ENCODE data around the gene FBXW7.
"Not testable (repeated sequence)": the region's sequence is repeated elsewhere in the genome, so short reads cannot be mapped to it uniquely, and the experiment has no call there.

FBXW7 gene, protein sequence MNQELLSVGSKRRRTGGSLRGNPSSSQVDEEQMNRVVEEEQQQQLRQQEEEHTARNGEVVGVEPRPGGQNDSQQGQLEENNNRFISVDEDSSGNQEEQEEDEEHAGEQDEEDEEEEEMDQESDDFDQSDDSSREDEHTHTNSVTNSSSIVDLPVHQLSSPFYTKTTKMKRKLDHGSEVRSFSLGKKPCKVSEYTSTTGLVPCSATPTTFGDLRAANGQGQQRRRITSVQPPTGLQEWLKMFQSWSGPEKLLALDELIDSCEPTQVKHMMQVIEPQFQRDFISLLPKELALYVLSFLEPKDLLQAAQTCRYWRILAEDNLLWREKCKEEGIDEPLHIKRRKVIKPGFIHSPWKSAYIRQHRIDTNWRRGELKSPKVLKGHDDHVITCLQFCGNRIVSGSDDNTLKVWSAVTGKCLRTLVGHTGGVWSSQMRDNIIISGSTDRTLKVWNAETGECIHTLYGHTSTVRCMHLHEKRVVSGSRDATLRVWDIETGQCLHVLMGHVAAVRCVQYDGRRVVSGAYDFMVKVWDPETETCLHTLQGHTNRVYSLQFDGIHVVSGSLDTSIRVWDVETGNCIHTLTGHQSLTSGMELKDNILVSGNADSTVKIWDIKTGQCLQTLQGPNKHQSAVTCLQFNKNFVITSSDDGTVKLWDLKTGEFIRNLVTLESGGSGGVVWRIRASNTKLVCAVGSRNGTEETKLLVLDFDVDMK

DNA sequence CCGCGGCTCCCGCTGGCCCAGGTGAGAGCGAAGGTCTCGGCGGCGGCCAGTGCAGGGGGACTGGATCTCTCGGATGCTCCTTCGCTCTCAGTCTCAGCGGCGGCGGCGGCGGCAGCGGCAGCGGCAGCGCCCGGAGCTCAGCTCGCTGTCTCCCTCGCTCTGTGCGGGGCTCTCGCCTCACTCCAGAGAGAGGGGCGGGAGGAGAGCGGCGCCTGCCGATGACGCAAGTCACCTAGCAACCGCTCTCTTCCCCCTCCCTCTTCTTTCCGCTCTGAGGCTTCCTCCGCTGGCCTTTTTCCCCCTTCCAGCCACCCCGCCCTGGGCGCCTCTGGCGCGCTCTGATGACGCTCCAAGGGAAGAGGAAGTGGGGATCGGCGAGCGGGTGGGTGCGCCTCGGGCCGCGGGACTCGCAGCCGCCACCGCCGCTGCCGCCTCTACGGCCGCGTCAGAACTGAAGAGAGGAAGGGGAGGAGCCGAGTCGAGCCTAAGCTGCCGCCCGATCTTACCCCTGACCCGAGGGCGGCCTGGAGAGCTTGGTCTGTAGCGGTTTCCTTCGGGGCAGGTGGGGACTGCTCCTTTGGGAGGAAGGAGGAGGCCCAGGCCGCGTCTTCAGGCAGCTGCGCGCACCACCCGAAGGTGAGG, at the start of gene FBXW7:
Gene FBXW7, minus strand, starts transcription at position 190 of the 642 bp plus-strand sequence. CDS start 124,289 bp downstream, outside the sequence.
- DNase-seq (ENCODE audit: low read depth in 2 of 2) = peak; percentile 96 to 98

DNA sequence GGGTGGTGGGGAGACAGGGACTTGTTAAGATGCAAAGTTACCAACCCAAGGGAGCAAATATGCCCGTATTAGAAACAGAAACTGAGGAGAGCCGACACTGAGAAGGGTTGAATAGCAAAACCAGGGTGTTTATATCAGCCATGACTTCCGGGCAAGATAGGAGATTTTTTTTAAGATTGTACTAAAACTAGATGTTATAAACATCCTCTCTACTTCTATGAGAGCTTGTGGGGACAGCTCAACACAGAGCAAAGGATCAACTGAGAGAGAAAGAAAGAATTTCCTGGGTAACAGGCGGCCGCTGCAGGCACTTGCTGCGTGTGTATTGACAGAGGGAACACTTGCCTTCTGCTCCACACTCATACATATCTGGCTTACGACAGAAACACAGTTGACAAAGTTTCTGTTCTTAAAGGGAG, 49.1 kb upstream of the FBXW7 start:
- DNase-seq (ENCODE audit: low read depth in 2 of 2) = no peak

DNA sequence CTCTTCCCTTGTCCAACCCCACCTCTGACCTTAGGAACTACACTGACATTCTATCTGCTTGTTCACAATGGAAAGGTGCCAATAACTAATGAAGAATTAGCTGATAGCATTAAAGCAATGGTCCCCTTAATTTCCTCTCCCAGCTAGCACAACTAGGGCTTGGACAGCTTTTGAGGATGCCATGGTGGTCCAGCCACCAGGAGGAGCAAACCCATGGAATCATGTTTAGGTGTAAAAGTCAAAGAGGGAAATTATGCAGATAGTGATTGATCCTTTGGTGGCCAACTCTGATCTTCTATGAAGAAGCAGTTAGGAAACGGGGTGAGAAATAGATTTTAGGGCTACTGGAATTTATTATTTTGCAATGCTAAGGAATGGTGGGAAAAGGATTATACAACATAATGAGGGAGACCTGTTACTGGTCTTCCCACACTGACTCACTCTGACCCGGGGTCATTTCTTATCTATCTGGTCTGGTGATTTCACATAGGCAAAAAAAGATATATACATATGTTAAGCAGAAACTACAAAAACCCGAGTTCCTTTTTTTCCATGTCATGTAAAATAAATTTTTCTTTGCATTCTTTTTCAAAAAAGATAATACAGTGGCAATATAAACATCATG, 45.8 kb upstream of the FBXW7 start:
- no peak for DNase-seq (ENCODE audit: low read depth in 2 of 2)

DNA sequence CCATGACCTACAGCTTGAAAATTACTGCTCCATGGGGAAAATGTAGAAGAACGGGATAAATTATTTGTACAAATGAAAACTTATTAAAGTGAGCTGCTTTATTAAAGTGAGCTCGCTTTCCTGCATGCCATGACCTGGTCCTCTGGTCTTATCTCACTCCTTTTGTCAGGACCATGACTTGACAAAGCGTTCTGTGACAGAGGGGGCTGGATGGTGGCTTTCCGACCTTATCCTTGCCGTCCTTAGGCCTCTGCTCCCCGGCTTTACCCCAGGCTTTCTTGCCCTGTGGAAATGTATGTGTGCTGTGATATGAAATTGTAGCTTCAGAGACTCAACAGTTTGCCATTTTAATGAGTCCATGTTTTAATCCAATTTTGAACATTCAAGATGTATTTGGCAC, 44.0 kb upstream of the FBXW7 start:
- DNase-seq (ENCODE audit: low read depth in 2 of 2) = no peak

DNA sequence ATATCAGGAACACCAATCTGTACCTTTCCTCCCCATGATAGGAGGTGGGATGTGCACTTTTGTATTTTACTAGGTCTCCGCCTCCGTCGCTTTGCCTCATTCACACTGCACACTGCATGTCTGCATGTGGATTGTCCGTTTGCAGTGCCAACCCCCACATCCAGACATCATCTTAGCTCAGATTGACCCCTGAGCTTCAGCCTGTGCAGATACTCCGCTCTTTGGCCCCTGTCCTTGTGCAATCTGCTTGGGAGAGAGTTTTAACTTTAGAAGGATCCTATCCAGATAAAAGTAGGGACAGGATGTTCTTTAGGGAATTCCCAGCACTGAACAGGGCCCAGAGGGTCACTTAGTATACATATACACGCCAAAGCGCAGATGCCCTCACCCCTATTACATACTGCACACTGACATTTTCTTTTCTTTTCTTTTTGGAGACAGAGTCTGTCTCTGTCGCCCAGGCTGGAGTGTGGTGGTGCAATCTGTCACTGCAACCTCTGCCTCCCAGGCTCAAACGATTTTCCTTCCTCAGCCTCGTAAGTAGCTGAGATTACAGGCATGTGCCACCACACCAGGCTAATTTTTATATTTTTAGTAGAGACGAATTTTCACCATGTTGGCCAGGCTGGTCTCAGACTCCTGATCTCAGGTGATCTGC, 43.3 kb upstream of the FBXW7 start:
- DNase-seq (ENCODE audit: low read depth in 2 of 2) = no peak

DNA sequence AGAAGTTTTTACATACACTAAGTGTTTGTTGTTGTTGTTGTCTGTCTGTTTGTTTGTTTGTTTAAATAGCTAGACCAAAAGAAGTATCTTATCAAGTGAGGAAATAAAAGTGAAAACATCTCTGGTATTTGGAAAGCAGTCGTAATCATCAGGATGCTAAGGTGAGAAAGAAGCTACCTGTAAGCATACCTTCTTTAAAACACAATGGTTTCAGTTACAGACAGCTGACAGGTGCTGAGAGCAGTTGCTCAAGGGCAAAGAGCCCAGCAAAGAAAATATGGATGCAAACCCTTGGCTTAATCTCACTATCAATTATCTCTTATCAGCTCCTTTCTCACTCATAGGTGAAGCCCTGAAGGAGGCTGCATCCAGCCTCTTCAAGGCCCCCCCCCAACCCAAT, 42.8 kb upstream of the FBXW7 start:
- no peak for DNase-seq (ENCODE audit: low read depth in 2 of 2)

DNA sequence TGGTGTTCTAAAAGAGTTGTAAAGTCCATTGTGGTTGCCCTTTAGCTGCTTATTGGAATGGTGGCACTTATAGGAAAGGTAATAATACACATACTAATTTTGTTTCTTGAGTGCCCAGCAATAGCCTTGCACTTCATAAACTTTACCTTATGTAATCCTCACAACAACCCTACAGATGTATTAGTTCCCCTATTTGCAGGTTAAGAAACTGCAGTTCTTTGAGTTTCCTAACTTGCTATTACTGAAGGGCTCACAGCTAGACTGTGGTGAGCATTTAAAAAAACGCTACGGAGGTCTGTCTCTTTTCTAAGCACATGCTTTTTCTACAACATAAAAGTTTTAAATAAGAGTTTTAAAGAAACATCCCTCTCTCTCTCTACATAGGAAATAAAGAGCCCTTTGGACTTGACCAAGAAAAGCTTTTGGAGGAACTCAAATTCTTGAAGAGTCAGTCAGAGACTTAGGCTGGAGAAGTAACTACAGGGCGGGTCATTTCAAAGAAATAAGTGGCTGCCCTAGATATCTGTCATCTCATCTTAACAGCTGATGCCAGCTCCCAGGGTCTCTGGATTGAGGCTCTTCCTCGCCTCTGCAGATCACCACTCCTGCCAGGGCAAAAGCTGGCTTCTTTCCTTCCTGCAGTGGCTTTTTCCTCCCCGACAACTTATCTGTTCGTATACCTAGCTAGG, 42.0 kb upstream of the FBXW7 start:
- DNase-seq (ENCODE audit: low read depth in 2 of 2) = no peak

DNA sequence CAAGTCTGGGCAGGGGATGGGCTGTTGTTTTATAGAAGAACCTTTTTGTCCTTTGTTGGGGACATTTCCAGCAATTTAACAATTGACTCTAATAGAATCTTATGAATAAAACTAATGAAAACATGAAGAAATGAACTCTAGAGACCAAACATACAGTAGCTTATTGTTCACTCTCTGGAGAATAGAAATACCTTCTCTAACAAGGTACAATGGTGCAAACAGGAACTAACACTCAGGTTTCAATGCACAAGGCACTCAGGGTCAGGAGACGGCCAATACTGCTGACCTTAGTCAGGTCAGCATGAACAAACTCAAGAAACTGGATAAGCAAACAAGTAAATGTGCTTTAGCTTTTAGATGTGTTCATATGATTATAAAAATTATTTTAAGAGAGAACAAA, 39.6 kb upstream of the FBXW7 start:
- no peak for DNase-seq (ENCODE audit: low read depth in 2 of 2)

DNA sequence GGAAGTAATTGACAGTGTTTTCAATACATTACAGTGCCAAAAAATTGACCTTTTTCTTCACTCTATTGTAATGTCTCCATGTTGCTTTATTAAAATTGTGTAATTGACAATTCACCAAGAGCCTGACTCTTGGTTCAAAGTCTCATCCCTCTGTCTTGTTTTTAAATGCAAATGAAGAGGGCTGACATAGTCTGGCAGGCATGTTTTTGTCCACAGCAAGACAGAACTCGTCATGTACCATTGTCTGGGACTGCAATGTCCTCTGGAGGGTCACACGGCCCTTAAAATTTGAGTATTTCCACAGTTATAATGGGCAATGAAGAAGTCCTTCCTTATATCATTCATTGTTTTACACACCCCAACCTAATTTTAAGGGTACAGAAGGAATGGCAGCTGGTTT, 38.0 kb upstream of the FBXW7 start:
- DNase-seq (ENCODE audit: low read depth in 2 of 2) = no peak

DNA sequence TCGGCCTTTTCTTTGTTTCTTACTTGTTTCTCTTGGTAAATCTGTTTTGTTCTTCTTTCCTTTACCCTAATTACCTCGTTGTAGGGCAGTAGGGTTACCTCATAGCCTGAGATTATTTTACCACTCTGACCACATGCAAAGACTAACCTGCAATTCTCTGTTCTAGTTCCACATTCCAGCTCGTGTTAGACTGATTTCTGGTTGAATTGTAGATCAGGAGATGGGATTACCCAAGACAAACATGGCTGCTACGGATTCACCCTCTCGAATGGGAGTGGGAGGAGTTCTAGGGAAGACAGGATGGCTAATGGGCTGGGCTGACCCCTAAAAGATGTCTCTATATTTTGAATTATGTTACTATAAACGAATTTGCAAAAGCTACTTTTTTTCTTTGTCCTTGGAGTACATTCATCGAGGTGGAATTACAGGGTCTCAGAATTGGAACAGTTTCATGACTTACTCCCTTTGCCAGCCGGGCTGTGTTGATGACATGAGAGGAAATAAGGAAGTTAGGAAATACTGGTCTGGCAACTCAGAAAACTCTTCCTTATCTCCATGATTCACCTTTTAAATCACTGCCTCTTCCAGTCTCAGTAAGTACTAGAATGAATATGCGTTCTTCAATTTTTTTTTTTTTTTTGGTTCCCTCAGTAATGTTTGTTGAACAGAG, 36.7 kb upstream of the FBXW7 start:
- no peak for DNase-seq (ENCODE audit: low read depth in 2 of 2)

DNA sequence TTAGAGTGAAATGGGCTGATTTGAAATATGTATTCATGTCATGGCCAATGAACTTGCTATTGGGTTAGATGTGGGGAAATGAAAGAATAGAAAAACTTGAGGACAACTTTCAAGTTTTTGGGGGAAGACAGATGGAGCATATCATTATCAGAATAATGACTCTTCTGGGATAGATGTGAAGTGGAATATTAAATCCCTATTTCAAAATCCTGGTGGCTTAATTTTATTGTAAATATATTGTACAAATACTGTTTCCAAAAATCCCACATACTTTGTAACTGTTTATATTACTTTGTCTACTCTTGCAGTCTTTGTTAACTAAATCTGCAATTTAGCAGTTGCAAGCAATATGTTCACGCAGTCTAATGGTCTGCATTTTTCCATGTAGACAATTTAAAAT, 35.9 kb upstream of the FBXW7 start:
- DNase-seq (ENCODE audit: low read depth in 2 of 2) = no peak

DNA sequence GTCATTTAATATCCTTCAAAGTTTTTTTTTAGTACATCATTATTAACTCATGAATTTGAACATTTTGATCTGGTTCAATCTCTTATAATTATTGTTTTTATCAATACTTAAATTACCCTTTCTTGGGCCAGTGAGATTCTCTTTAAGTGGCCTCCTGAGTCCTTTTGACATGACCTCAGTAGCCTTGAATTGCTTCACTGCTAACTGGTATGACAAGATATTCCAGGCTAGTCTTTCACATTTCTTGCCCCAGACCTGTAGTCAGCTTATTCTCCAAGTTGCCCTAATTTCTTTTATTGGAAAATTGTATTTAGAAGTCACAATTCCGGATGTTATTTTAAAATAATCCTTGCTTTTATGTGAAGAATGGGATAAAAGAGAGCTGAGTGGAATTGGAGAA, 35.4 kb upstream of the FBXW7 start:
- no peak for DNase-seq (ENCODE audit: low read depth in 2 of 2)

DNA sequence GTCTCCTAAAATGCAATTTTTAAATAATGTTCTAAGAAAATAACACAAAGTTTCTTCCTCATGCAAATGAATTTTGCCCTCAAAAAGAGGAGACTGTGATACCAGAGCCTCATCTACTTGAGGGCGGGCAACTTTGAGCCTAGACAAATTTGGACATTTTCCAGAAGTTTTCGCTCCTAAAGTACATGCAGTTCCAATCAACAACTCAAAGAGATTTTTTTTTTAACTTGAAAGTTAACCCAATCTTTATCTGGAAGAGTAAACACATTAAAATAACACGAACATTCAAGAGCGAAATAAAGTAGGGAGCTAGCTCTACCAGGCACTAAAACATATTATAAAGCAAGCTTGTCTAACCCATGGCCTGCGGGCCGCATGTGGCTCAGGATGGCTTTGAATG, 29.4 kb upstream of the FBXW7 start:
- no peak for DNase-seq (ENCODE audit: low read depth in 2 of 2)

DNA sequence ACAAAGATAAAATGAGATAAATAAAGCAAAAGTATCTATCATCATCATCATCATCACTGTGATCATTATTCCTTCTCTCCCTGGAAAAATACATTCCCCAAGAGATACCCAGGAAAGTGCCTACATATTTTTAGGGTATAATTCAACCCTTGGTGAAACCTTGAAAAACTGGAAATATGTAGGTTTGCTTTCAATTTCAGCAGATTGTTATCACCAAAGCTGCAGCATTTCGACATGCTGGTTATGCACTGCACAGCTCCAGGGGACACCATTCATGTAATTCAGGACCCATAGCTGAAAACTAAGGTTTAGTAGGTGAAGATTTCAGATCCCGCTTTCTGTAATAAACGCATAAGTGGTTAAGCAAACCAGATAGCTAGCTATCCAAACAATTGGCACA, 28.4 kb upstream of the FBXW7 start:
- no peak for DNase-seq (ENCODE audit: low read depth in 2 of 2)

DNA sequence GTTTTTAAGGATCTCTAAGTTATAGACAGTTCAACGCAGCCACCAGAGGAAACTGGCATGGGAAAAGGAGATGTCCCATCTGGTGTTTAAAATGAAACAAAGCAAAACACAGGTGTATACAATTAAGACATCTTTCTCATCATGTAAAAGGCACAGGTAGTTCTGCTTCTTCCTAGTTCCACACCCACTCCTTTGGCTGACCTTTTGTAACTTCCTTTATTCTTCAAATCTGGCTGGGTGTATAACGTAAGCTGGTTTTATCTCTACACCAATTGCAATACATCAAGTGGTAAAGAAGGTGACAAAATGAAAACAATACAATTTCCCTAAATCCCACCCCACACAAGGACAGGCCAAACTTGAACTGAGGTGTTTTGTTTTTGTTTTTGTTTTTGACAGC, 27.3 kb upstream of the FBXW7 start:
- no peak for DNase-seq (ENCODE audit: low read depth in 2 of 2)

DNA sequence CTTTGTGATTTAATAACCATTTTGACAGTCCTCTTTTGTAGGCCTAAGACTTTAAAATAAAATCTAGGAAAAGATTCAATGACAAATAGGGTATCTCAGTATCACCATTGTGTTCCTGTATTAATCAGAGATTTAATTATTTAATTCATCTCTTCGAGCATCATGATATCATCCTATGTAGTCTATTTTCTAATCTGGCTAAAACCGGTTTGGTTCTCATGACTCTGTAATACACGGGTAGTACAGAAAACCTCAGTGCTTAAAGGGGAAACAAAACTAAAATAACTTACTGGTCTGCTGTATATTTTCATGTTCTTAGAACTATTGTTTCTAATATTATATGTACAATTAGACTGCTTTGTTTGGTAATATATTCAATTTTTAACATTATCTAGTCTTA, 23.7 kb upstream of the FBXW7 start:
- no peak for DNase-seq (ENCODE audit: low read depth in 2 of 2)

DNA sequence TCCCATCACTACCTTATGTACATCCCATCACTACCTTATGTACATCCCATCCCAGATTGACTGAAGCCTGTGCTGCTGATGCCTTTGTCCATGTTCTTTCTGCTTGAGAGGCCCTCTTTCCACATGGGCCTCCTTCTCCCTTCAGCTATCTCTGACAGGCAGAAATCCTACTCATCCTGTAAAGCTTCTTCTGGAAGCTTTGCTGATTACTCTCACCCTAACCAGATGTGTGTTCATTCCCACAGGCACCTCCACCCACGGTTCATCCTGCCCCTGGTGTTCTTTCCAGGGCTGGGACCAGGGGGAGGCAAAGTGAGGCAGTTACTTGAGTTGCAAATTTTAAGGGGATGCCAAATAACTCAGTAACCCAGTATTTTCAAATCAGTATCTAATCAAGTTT, 22.5 kb upstream of the FBXW7 start:
- DNase-seq (ENCODE audit: low read depth in 2 of 2) = no peak

DNA sequence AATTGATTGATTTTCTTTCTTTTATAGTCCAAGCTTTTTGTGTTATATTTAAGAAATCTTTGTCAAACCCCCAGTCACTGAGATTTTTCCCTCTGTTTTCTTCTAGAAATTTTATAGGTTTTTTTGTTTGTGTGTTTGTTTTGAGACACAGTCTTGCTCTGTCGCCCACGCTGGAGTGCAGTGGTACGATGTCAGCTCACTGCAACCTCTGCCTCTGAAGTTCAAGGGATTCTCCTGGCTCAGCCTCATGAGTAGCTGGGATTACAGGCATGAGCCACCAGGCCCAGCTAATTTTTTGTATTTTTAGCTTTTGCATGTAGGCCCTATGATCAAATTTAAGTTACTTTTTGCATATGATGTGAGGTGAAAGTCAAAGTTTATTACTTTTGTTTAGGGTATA, 20.9 kb upstream of the FBXW7 start:
- DNase-seq (ENCODE audit: low read depth in 2 of 2) = no peak

DNA sequence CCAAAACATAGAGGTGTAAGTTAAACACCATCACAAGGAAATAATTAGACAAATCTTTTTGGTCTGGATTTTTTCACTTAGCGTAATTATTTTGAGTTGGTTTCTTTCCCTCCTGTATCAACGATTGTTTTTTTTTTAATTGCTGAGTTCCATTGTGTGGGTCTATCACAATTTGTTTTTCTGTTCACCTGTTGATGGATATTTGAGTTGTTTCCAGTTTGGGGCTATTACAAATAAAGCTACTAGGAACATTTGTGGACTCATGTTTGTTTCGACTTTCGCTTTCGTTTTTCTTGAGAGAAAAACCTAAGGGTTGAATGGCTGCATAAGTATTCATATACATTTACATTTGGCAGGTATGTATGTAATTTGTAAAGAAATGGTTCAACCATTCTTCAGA, 20.4 kb upstream of the FBXW7 start:
- no peak for DNase-seq (ENCODE audit: low read depth in 2 of 2)

DNA sequence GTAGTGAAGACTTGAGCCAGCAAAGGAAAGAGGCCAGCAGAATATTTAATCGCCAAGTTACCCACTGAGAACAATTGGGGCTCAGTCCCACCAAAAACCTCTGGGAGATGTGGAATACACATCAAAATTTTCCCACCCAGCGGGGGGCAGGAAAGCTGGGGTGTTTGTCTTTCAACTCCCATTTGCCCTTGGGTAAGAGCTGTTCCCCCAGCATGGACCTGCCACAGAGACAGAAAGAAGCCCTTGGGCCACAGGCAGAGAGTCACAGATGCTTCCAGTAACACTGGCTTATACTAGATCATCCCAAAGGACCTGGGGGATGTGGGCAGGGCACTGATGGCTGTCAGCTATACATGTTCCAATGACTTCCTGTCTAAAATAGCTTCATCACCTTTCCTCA, 18.9 kb upstream of the FBXW7 start:
- no peak for DNase-seq (ENCODE audit: low read depth in 2 of 2)

DNA sequence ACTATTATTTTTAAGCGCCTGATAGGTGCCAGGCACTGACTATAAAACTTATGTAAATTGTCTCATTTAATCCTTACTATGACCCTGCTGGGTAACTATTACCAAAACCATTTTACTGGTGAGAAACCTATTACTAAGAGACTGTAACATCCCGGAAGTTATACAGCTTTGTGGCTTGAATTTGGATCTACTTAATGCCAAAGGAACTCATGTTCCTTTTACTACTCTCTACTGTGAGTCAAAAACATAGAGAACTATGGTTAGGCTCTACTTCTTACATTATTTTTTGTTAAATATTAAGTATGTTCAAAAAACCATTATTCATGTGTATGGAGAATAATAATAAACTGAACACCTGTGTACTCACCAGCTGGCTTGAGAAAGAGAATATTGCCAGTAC, 14.8 kb upstream of the FBXW7 start:
- not testable (repeated sequence) for DNase-seq (ENCODE audit: low read depth in 2 of 2)

Data from stimulated activated CD4-positive, alpha-beta T cell treated with anti-CD3 and anti-CD28 coated beads, Interleukin-1b, Interleukin-23, amount 100 ng/mL, for 4 hours (primary cell).